ENCODE measurements around the gene GRK3. TPM values are rescaled to one million over a fixed set of nuclear protein-coding genes. Genes with fewer than 3 reads are reported as not detected.

GRK3 gene
- total RNA-seq, 4 donors from 2014 or later = 3.6 to 10.9 (median 7.1) TPM

GRCh38 chr22:25775531-25775930, 211.1 kb downstream of the GRK3 start:
- H3K4me3 ChIP-seq = no peak overlapping the region
- DNase-seq (ENCODE audit: low spot score in 2 of 2) = no peak
- no peaks in the 10 kb centered on the region for H3K9me3 ChIP-seq
- peaks cover 6% of the 10 kb centered on the region for H3K27me3 ChIP-seq
- WGBS = 61% methylated on average over 8 of the region's 8 CpGs
- TF ChIP-seq EP300 (IDR thresholded peaks at IDR 0.05) (no peak), POLR2AphosphoS5 (IDR thresholded peaks at IDR 0.05) (no peak), POLR2A (IDR thresholded peaks at IDR 0.05) (no peak), CTCF (IDR thresholded peaks at IDR 0.05) (no peak)
- no peaks in the 10 kb centered on the region for H3K4me1 ChIP-seq
- H3K36me3 ChIP-seq = no peaks in the 10 kb centered on the region
- H3K27ac ChIP-seq = no peak overlapping the region

GRCh38 chr22:25777411-25777810, 212.9 kb downstream of the GRK3 start:
- H3K27me3 ChIP-seq = peaks cover 13% of the 10 kb centered on the region
- no peak overlapping the region for H3K27ac ChIP-seq
- H3K9me3 ChIP-seq = no peaks in the 10 kb centered on the region
- no peak overlapping the region for H3K4me3 ChIP-seq
- 84% methylated on average over 7 of the region's 9 CpGs for WGBS
- no peaks in the 10 kb centered on the region for H3K4me1 ChIP-seq
- TF ChIP-seq POLR2A (IDR thresholded peaks at IDR 0.05) = no peak
- no peak for TF ChIP-seq EP300 (IDR thresholded peaks at IDR 0.05)
- no peak for TF ChIP-seq POLR2AphosphoS5 (IDR thresholded peaks at IDR 0.05)
- TF ChIP-seq CTCF (IDR thresholded peaks at IDR 0.05) = no peak
- DNase-seq (ENCODE audit: low spot score in 2 of 2) = no peak
- no peaks in the 10 kb centered on the region for H3K36me3 ChIP-seq

GRCh38 chr22:25777870-25778269, 213.4 kb downstream of the GRK3 start:
- H3K27me3 ChIP-seq = peaks cover 13% of the 10 kb centered on the region
- no peak overlapping the region for H3K4me3 ChIP-seq
- no peaks in the 10 kb centered on the region for H3K4me1 ChIP-seq
- 47% methylated on average over 8 of the region's 8 CpGs for WGBS
- H3K9me3 ChIP-seq = no peaks in the 10 kb centered on the region
- DNase-seq (ENCODE audit: low spot score in 2 of 2) = no peak
- TF ChIP-seq POLR2A (IDR thresholded peaks at IDR 0.05) (no peak), CTCF (IDR thresholded peaks at IDR 0.05) (no peak), EP300 (IDR thresholded peaks at IDR 0.05) (no peak), POLR2AphosphoS5 (IDR thresholded peaks at IDR 0.05) (no peak)
- H3K27ac ChIP-seq = no peak overlapping the region
- no peaks in the 10 kb centered on the region for H3K36me3 ChIP-seq

Other genes starting within 250 kb of the GRK3 start
- gene MYO18B, start 177.5 kb downstream of the GRK3 start, total RNA-seq = 1 to 10 TPM; 1.2 to 3.2 (median 1.7) TPM

Measured in suprapubic skin (tissue), 4 donors.